ENCODE data around the gene BCR.

Gene BCR

DNA sequence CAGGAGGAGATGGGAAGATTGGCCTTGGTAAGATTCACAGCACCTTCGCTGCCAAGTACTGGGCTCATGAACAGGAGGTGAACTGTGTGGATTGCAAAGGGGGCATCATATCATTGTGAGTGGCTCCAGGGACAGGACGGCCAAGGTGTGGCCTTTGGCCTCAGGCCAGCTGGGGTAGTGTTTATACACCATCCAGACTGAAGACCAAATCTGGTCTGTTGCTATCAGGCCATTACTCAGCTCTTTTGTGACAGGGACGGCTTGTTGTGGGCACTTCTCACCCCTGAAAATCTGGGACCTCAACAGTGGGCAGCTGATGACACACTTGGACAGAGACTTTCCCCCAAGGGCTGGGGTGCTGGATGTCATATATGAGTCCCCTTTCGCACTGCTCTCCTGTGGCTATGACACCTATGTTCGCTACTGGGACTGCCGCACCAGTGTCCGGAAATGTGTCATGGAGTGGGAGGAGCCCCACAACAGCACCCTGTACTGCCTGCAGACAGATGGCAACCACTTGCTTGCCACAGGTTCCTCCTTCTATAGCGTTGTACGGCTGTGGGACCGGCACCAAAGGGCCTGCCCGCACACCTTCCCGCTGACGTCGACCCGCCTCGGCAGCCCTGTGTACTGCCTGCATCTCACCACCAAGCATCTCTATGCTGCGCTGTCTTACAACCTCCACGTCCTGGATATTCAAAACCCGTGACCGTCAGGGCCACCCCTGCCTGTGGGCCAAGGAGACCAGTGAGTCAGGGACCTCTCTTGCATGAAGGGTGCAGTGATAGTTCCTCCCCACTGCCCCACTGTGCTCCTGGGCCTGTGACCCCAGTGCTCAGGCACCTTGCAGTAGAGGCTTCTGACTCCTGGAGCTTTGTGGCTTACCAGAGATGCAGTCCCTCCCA is 83.6 kb downstream of the BCR start:
- DNase-seq: peak; percentile 24

DNA sequence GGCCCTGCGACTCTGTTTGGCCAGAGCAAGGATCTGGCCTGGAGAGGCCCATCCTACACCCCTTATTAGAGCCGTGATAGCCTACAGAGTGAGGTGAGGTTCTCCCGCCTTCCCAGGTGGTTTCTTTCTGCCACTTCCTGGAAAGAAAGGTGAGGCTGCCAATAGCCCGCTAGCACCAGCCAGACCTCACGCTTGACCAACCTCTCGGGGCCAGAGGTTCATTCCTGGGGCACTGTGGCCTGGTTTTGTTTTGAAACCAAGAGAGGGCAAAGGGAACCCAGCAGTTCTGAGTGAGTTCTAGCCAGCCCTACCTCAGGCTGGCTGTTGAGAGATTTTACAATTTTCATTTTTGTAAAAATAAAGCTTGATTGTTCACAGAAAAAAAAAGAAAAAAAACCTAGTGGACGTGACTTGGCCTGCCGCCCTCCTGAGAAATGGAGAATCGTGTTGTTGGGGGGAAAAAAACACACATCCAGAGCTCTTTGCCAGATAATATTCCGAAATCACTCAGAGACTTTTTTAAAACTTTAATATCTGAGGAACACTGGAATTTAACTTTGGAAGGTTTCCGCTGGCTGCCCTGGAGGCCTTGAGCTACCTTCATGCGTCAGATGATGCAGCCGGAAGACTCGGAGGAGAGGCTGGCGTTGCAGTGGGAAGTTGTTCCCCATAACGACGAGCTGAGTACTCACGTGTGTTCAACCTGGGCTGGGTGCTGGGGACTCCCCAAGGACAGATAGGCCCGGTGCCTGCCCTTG is 84.5 kb downstream of the BCR start:
- no peak for DNase-seq

- DNase-seq: no peak
Measured at GRCh38 chr22:23265368-23265700, 85.0 kb downstream of the BCR start.

DNA sequence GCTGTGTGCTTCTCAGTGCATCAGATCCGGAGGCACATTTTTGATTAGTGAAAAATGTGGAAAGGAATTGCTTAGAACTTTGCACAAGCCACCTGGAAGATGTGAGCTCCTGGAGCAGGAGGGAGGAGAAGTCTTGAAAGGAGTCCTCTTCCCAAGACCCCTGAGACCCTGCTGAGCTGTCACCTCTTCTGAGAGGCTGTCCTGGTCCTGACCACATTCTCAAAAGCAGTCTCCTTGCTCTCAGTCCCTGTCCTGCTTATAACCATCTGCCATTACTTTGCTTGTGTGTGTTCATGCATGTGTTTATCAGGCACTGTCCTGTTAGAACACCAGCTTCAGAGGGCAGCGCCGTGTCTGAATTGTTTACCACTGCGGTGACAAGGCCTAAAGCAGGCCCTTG is 86.5 kb downstream of the BCR start:
- DNase-seq: no peak

DNA sequence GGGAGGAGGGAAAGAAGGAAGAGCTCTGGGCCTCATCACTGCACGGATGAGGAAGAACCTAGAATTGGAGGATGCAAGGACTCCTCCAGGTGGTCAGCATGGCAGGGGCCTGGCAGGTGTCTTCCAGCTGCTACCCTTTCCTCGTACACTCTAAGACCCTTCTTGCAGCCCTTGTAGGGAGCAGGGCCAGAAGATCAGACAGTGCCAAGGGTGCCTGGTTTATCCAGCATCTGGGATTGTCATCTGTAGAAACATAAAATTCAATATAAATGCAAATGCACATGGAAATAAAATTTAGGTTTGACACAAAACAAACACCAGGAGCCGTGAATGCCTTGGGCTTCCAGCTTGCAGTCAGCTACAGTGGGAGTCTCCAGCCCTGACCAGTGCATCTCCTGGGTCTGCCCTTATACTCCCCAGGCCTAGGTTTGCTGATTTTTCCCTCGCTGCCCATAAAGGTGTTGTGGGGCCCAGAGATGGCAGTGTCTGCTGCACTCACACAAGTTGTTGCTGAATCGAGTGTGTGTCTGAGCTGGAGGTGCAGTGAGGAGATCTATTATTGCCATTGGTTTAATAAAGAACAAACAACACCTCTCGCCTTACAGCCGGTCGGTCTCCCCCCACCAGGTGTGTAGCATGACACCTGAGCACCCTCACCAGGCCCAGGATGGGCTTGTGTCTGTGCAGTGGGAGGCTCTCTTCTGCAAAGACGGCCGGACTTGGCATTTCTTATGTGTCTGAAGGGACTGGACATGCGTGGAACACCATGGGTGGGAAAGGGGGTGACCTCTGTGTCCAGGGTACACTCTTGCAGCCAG is 87.1 kb downstream of the BCR start:
- DNase-seq: no peak

DNA sequence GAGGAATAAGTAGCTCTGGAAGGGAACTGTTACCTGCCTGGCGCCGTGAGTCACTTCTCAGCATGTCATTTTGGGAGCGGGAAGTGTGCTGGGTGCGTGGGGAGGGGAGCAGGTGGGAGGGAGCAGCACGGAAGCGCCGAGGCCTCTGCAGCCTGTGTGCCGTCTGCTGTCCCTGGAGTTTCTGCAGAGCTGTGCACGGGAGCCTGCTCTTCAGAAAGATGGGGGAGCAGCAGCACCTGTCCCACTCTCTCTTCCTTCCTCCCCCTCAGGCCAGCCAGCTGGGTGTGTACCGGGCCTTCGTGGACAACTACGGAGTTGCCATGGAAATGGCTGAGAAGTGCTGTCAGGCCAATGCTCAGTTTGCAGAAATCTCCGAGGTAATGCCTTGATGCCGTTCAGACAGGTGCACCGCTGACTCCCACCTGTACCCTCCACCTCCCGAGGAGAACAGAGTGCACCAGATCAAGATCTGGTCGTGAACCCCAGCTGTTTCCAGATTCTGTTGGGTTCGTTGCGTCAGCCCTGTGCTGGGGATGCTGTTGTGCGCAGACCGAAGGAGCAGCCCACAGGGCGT is 87.9 kb downstream of the BCR start:
- no peak for DNase-seq

DNA sequence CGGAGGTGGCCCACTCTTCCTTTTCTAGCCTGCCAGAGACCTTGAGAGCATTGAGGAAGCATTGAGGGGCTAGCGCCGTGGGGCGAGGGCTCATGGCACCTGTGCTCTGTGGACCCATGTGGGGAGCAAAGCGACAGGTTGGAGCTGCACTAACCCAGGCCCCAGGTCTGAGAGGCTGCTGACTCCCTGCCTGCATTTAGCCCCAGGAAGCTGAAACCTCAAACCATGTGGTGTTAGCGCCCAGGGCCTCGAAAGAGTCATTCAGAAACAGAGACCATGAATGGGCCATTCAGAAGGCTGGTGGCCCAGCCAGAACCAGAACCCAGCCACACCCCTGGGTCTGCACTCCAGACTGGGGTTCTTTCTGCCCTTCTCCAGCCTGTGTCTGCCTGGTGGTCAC is 88.6 kb downstream of the BCR start:
- no peak for DNase-seq

DNA sequence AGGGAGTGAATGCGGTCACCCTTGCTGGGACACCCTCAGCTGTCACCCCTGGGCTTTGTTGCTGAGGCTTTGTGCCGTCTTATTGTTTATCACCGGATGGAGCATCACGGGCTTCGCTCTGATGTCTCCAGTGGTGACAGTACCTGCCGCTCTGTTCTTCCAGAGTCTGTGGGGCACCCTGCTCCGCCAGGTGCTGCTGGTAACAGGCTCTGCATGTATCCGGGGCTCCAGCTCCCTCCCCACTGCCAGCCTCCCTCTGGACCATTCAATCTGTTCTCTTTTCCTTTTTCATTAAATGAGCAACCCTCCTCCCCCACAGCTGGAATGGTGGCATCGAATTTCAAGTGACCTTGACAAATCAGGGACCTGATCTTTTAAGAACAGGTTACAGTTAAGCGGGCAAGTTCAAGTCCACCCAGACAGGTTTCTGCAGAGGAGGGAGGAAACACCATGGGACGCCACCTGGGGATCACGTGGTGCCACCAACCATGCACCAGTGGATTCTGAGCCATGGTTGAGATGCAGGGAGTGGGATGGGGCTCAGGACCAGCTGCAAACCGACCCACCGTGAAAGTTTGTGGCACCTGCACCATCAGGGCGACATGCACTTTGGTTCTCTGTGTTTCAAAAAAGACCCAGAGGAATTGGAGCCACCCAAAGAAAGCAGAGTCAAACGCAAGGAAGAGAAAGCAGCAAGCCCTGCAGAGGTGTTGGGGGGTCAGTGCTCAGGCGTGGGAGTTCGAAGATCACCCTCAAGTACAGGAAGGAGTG is 89.3 kb downstream of the BCR start:
- no peak for DNase-seq

GRCh38 chr22:23270212-23270733 is 90.0 kb downstream of the BCR start:
- DNase-seq: no peak

DNA sequence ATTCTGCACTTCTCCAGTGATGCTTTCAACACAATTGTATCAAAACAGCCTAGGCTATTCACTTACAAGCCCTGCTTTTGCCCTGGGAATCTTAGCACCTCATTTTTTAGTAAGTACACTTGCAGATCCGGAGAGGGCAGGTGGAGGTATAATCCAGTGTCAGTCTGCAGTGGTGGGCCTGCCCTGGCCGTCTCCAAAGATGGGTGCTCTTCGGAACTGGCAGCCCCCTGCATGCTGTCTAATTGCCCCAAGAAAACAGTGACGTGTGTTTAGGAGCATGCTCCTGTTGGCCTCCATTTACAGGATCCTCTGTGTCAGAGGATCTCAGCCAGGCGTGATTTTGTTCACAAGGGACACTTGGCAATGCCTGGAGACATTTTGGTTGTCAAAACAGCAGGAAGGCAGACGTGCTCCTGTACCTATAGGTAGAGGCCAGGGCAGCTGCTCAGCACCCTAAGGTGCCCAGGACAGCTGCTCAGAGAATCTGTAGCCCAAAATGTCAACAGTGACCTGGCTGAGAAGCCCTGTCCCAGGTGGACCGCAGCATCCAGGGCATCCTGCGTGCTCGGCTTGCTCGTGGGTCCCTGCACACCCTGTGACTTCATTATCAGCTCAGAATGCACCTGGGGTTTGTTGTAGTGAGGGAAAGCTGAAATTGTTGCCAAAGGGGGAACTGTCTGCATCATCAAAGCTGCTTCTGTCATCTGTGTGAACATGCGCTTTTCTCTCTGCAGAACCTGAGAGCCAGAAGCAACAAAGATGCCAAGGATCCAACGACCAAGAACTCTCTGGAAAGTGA is 90.7 kb downstream of the BCR start:
- no peak for DNase-seq

DNA sequence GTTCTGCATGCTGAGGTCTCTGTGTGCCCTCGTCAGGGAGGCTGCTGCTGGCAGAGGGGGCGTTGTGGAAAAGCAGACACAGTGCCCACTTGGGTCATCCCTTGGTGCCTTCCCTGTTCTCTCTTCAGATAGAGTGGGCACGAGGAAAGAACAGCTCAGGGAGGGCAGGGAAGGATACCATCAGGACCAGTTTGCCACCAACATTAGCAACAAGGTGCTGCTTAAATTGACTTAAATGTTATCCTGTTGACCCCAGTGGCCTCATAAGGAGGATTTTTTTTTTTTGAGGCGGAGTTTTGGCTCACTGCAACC is 91.2 kb downstream of the BCR start:
- DNase-seq: no peak

DNA sequence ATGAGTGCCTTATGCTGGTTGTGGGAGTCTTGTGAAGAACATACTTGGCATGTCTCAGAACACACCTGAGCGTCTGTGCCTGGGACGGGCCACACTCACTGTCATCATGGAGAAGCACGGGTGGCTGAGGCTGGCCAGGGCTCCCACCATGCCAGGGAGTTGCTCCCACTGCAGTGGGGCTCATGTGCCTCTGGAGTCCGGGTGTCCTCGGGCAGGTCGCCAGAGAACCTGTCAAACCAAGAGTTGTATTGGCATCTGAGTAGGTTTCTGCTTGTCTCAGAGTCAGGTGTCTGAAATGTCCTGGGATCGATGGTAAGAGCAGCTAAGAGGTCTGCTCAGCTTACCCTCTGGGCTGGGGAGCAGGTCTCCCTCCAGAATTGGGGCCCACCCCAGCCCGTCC is 92.1 kb downstream of the BCR start:
- DNase-seq: no peak

DNA sequence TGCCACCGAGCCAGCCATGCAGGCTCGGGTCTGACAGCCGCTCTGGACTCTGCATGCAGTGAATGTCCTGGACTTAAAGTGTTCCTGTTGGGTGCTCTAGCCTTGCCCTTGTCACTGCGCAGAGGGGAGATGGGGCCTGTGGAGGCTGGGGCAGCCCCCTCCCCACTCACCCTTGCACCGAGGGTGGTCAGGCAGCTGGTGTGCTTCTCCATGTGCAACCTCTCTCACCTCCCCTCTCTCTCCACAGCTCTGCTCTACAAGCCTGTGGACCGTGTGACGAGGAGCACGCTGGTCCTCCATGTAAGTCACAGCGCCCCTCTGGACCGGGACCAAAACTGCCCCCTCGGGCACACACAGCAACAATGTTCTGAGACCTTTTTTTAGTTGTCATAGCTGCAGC is 92.5 kb downstream of the BCR start:
- DNase-seq: no peak

DNA sequence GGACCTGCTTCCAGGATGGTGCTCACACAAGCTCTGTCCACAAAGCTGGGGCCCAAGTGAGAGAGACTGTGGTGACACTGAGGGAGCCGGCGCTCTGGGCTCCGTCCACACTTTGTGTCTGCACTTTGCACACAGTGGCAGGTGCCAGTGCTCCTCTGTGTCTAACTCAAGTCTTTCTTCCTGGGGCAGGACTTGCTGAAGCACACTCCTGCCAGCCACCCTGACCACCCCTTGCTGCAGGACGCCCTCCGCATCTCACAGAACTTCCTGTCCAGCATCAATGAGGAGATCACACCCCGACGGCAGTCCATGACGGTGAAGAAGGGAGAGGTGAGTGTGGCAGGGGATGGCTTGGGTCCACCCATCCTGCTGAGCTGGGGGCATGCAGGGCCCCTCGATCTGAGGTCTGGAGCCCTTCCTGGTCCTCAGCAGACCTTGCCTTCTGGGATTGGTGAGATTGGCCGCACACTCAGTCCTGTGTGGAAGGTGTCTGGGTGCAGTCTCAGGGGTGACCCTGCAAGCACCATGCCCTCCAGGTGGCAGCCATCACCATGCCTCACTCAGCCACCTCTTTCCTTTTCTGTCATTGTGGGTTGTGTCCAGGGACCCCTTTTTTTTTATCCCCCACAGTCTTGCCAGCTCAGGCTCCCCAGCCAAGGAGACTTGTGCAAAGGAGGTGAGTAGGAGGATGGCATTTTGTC is 93.3 kb downstream of the BCR start:
- DNase-seq: no peak

- no peak for DNase-seq
Measured at GRCh38 chr22:23274146-23274526, 93.8 kb downstream of the BCR start.

DNA sequence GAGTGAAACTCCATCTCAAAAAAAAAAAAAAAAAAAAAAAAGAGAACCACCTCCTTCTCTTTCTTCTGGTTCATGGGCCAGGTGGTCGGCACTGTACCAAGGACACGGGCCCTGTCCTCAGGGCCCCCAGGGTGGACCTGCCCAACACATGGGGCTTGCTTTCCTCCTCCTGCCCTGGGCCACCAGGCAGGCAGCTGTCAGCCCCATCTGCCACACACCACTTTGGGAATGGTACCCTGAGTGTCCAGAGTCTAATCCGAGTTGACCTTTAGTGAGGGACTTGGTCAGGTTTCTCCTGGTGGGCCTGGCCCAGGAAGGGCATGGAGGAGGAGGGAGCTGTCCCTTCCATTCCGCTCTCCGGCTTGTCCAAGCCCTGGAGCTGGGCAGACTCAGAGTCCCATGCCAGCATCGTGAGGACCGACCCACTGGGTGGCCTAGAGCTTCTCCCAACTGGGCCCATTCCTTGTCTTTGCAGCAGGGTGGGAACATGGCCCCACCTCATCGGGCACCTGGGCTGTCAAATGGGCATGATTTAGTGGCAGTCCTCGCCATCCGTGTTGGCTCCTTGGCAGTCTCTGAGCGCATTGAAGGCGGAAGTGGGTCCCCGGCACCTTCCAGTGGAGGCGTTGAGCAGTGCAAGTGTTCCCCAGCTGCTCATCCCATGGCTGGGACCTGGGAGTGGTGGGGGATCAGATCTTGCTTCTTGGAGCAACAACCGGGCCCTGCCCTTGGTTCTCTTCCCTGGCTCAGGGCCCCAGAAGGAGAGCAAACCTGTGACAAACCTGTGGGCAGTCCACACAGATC is 94.8 kb downstream of the BCR start:
- DNase-seq: no peak

GRCh38 chr22:23275751-23276150 is 95.4 kb downstream of the BCR start:
- DNase-seq: no peak

- no peak for DNase-seq
Measured at GRCh38 chr22:23276656-23277582, 96.6 kb downstream of the BCR start.
